Memory B cell (primary cell): ENCODE data around the gene SCN4A.

Experiments used
- ATAC-seq: fragments of 150-1000 bp; cut with Tn5 transposase; 2 replicates; pipeline ENCODE4 v1.10.0; 2021; ENCODE audit warnings: low read depth, mild to moderate bottlenecking, moderate library complexity
- DNase-seq, 2 donors: peaks; one replicate each; pipeline ENCODE4 v3.0.0; 2022; ENCODE audit warnings: low spot score in 2 of 2
- H3K27ac Mint-ChIP-seq: one replicate; pipeline ENCODE4 v1.8.0; 2022; ENCODE audit warnings: mild to moderate bottlenecking, moderate library complexity, mixed read lengths
- H3K27me3 Mint-ChIP-seq: one replicate; pipeline ENCODE4 v1.8.0; 2022; ENCODE audit warnings: mixed read lengths
- H3K36me3 Mint-ChIP-seq: one replicate; pipeline ENCODE4 v1.8.0; 2022; ENCODE audit warnings: mild to moderate bottlenecking, mixed read lengths
- H3K4me1 Mint-ChIP-seq: one replicate; pipeline ENCODE4 v1.8.0; 2022; ENCODE audit warnings: mixed read lengths
- H3K4me3 Mint-ChIP-seq: one replicate; pipeline ENCODE4 v1.8.0; 2022; ENCODE audit warnings: mild to moderate bottlenecking, moderate library complexity, mixed read lengths
- H3K9me3 Mint-ChIP-seq: one replicate; pipeline ENCODE4 v1.8.0; 2022; ENCODE audit warnings: mixed read lengths

SCN4A gene

DNA sequence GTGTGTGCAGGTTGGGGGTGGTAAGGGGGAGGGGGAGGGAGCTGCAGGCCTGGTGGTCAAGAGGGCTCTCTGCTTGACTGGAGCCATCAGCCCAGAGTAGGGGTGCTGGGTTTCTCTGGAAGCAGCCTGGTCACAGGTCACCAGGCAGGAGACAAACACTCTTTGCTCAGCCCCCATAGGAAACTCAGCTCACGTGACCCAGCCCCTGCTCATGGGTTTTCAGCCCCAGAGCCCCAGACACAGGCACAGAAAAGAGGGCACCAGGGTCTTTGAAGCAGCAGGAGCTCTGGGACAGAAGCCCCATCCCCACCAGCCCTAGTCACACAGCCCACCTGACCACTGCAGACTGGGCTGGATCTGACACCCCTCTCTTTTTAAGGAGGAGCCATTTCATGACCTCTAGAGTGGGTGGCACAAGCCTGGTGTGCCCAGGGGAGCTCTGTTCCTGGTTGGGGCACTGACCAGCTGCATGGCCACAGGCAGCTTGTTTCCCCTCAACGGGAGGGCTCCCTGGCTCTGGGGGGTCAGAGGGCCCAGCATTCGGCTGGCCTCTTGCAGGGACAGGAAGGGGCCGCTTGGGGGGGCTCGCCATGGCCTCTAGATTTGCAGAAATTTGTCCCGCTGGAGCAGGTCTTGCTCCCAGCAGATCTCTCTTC, 26.8 kb downstream of the SCN4A start:
- peak overlapping the region; percentile 89 for H3K4me3 Mint-ChIP-seq
- no peak for DNase-seq
- H3K36me3 Mint-ChIP-seq, result peaks cover 2% of the 10 kb centered on the region
- H3K9me3 Mint-ChIP-seq, result no peaks in the 10 kb centered on the region
- H3K27ac Mint-ChIP-seq, result peak overlapping the region; percentile 88
- H3K4me1 Mint-ChIP-seq, result peaks cover 34% of the 10 kb centered on the region
- ATAC-seq, result peak; percentile 46
- H3K27me3 Mint-ChIP-seq, result no peaks in the 10 kb centered on the region

DNA sequence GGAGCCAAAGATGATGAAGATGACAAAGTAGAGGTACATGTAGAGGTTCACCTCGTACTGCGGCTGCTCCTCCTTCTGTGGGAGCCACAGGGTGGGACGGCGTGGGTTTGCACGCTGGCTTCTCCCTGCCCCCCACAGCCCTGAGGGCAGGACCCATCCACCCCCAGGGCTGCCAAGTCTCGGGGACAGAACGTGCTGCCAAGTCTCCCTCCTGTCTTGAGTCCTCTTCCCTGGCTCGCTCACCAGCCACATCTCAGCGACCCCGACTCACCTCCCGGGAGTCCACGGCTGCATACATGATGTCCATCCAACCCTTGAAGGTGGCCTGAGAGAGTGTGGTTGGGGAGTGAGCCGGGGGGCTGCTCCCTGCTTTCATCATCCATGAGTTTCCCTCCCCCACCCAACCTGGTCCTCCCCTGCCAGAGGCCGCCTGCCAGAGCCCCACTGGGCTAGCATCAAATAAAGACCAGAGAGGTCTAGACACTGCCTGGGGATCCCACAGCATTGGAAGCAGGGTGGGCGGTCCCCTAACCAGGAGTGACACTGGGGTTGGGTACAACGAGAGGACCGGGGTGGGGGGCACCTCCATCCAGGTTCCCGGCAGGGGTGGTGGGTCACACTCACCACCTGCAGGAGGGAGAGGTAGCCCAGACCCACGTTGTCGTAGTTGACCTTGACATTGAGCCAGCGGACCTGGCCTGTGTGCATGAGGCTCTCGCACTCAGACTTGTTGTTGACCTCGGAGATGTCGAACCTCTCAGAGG, 27.8 kb downstream of the SCN4A start:
- peak overlapping the region; percentile 89 for H3K4me3 Mint-ChIP-seq
- peaks cover 2% of the 10 kb centered on the region for H3K36me3 Mint-ChIP-seq
- peaks cover 31% of the 10 kb centered on the region for H3K4me1 Mint-ChIP-seq
- DNase-seq, result no peak
- no peaks in the 10 kb centered on the region for H3K9me3 Mint-ChIP-seq
- no peaks in the 10 kb centered on the region for H3K27me3 Mint-ChIP-seq
- ATAC-seq, result no peak
- peak overlapping the region; percentile 88 for H3K27ac Mint-ChIP-seq

DNA sequence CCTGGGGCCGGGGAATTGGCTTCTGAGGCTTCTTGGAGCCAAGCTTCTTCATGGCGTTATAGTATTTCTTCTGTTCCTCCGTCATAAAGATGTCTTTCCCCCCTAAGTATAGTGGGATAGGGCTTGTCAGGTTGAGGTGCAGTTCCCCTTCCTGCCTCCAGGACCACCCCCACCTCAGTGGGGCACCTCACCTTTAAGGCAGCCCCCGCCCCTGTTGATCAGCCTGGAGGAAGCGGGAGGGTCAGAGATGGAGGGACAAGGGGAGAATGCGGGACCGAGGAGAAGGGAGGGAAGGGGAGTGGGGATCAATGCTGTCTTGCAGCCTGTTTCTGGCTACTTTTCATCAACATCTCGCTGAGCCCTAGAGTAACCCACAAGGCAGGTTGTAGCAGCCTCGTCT, 29.0 kb downstream of the SCN4A start:
- H3K4me1 Mint-ChIP-seq, result peaks cover 39% of the 10 kb centered on the region
- no peak for DNase-seq
- peaks cover 2% of the 10 kb centered on the region for H3K36me3 Mint-ChIP-seq
- H3K27ac Mint-ChIP-seq, result no peak overlapping the region
- no peaks in the 10 kb centered on the region for H3K27me3 Mint-ChIP-seq
- H3K9me3 Mint-ChIP-seq, result no peaks in the 10 kb centered on the region
- no peak overlapping the region for H3K4me3 Mint-ChIP-seq
- no peak for ATAC-seq

DNA sequence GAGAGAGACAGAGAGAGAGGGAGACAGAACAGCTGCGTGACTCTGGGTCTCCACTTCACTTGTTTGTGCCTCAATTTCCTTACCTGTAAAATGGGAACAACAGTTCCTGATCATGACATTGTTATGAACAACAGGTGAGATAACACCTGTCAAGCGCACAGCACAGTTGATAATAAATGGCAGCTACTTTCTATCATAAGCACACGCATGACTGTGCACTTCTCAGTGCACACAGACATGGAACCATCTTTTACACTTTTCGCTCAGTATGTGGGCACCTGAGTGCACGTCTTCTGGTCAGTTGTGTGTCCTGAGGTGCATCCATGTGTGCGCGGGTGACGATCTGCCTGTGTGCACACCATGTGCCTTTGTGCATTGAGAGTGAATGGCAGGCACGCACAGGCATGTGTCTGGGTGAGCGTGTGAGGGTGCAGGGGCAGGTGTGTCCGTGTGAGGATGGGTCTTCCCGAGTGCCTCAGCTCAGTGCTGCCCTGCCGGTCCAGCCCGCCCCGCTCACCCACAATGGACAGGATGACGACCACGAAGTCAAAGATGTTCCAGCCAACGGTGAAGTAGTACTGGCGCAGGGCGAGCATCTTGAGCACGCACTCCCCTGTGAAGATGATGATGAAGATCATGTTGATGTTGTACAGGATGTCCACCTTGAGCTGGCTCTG, 30.3 kb downstream of the SCN4A start:
- H3K9me3 Mint-ChIP-seq, result no peaks in the 10 kb centered on the region
- no peak for ATAC-seq

DNA sequence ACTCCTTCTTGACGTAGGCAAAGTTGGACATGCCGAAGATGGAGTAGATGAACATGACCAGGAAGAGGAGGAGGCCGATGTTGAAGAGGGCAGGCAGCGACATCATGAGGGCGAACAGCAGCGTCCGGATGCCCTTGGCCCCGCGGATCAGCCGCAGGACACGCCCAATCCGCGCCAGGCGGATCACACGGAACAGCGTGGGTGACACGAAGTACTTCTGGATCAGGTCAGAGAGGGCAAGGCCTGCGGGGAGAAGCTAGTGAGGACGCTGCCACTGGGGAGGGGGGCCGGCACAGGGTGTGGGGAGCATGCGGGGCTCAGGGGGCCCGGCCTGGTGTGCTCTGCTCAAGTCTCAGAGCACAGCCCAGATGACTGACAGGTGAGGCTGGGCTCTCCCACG, 31.0 kb downstream of the SCN4A start:
- no peak overlapping the region for H3K27ac Mint-ChIP-seq
- no peaks in the 10 kb centered on the region for H3K27me3 Mint-ChIP-seq
- ATAC-seq (no peak), DNase-seq (no peak)
- H3K4me3 Mint-ChIP-seq, result no peak overlapping the region
- H3K9me3 Mint-ChIP-seq, result no peaks in the 10 kb centered on the region
- peaks cover 2% of the 10 kb centered on the region for H3K36me3 Mint-ChIP-seq
- H3K4me1 Mint-ChIP-seq, result peaks cover 45% of the 10 kb centered on the region

More for the DNA sequence above, 30.3 kb downstream of the SCN4A start:
- DNase-seq, result no peak
- Mint-ChIP-seq H3K4me1 (peaks cover 47% of the 10 kb centered on the region), H3K36me3 (peaks cover 2% of the 10 kb centered on the region), H3K27ac (no peak overlapping the region), H3K27me3 (no peaks in the 10 kb centered on the region), H3K4me3 (no peak overlapping the region)

DNA sequence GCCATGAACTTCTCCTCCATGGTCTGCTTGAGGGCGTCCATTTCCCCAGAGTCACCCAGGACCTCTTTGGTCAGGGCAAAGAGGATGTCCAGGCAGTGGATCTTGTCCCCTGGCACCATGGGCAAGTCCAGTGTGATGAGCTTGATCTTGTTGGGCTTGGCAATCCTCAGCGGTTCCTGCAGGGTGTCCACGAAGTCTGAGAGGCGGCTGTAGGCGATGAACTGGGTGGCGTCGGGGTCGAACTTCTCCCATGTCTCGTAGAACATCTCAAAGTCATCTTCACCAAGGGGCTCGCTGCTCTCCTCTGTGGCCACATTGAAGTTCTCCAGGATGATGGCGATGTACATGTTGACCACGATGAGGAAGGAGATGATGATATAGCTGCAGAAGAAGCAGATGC, 31.6 kb downstream of the SCN4A start:
- Mint-ChIP-seq H3K27ac (no peak overlapping the region), H3K4me1 (peaks cover 41% of the 10 kb centered on the region), H3K9me3 (peaks cover under 1% of the 10 kb centered on the region), H3K36me3 (peaks cover 2% of the 10 kb centered on the region), H3K27me3 (no peaks in the 10 kb centered on the region), H3K4me3 (no peak overlapping the region)
- DNase-seq, result no peak
- no peak for ATAC-seq

DNA sequence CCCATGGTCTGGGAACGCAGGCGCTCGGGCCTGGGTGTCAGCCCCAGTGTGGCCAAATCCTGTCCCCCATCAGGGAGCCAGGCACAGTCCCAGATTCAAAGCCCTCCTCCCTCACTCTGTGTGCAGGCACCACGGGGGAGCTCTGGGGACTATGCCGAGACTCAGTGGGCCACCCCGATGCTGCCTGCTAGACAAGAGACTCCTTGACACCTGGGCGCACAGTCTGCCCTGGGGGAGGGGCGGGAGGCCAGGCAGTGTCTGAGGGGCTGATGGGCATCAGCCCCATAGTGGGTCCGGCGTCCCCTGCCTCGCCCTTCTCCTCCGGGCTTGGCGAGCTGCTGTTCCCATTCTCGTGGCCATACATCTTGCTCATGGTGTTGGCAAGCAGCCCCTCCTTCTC, 32.1 kb downstream of the SCN4A start:
- no peak for DNase-seq
- Mint-ChIP-seq H3K27ac (no peak overlapping the region), H3K27me3 (no peaks in the 10 kb centered on the region), H3K4me1 (peaks cover 39% of the 10 kb centered on the region), H3K9me3 (peaks cover 1% of the 10 kb centered on the region), H3K4me3 (no peak overlapping the region), H3K36me3 (peaks cover 4% of the 10 kb centered on the region)
- ATAC-seq, result no peak

DNA sequence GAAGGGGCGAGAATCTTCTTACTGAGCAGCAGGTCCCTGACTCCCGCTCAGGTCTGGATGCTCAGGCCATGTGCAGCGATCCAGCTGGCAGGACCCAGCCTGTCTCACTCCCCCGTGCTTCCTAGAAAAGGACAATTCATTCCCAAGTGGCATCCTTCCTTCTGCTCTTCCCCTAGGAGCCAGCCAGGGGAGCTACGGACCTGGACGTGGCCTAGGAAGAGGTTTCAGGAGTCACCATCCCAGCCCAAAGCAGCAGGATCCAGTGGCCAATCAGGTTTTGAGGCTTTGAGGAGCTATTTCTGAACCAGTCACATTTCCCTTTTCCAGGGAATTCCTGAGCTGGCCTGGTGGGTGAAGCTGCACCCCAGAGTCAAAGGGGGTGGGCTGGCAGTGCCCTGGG, 32.8 kb downstream of the SCN4A start:
- no peak overlapping the region for H3K4me3 Mint-ChIP-seq
- H3K27me3 Mint-ChIP-seq, result no peaks in the 10 kb centered on the region
- ATAC-seq (no peak), DNase-seq (no peak)
- peaks cover 4% of the 10 kb centered on the region for H3K36me3 Mint-ChIP-seq
- H3K4me1 Mint-ChIP-seq, result peaks cover 39% of the 10 kb centered on the region
- H3K9me3 Mint-ChIP-seq, result peaks cover 1% of the 10 kb centered on the region
- H3K27ac Mint-ChIP-seq, result peak overlapping the region; percentile 81

DNA sequence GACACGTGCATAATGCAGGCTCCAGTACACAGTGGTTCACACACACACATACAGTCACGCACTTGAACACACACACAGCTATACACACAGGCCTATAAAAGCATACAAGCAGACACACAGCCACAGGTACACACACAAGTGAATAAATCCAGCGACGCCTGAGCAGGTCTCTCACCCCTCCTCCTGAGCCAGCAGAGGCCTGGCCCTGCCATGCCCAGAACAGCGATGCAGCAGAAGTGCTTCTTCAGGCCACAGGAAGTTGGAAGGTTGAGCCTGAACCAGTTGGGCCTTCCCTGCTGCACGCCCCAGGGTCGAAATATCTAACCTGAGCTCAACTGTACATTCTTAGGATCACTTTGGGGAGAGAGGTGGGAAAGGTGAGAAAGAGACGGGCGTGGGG, 33.3 kb downstream of the SCN4A start:
- Mint-ChIP-seq H3K4me1 (peaks cover 40% of the 10 kb centered on the region), H3K9me3 (peaks cover 1% of the 10 kb centered on the region), H3K27me3 (no peaks in the 10 kb centered on the region), H3K27ac (peak overlapping the region; percentile 81), H3K36me3 (peaks cover 4% of the 10 kb centered on the region), H3K4me3 (no peak overlapping the region)
- ATAC-seq (no peak), DNase-seq (no peak)

DNA sequence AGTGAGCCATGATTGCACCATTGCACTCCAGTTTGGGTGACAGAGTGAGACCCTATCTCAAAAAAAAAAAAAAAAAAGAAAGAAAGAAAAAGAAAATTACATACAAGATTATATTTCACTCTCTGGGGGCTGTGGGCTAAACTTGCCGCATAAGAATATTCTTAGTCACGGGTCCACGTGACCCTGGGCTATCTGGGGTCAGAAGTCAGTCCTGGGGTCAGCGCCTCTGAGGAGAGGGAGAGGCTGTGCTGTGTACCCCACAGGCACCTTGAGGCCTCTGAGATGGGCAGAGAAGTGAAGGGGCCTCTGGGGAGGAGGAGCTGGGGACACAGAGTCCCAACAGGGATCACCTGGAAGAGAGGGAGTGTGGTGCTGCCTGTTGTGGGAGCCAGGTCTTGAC, 34.8 kb downstream of the SCN4A start:
- Mint-ChIP-seq H3K27ac (no peak overlapping the region), H3K36me3 (peaks cover 2% of the 10 kb centered on the region), H3K4me1 (peaks cover 46% of the 10 kb centered on the region), H3K27me3 (no peaks in the 10 kb centered on the region), H3K4me3 (no peak overlapping the region), H3K9me3 (peaks cover 1% of the 10 kb centered on the region)
- no peak for ATAC-seq
- DNase-seq, result no peak

DNA sequence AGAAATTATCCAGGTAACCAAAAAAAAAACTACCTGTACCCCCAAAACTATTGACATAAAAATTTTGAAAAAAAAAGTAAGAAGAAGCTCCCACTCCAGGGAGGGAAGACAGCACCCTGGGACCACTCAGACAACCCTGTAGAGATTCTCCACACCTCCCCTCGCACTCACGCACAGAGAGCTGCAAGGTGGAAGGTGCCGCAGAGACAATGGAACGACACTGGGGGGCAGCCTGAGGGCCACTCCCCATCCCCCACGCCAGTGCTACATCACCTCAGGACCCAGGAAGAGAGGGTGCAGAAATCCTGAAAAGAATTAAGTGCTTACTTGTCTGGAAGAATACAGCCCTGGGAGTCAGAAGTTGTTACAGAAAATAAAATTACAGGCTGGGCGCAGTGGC, 35.4 kb downstream of the SCN4A start:
- DNase-seq, result no peak
- Mint-ChIP-seq H3K27me3 (no peaks in the 10 kb centered on the region), H3K27ac (no peak overlapping the region), H3K4me1 (peaks cover 44% of the 10 kb centered on the region), H3K36me3 (peaks cover 2% of the 10 kb centered on the region), H3K4me3 (no peak overlapping the region), H3K9me3 (peaks cover 1% of the 10 kb centered on the region)
- ATAC-seq, result no peak

DNA sequence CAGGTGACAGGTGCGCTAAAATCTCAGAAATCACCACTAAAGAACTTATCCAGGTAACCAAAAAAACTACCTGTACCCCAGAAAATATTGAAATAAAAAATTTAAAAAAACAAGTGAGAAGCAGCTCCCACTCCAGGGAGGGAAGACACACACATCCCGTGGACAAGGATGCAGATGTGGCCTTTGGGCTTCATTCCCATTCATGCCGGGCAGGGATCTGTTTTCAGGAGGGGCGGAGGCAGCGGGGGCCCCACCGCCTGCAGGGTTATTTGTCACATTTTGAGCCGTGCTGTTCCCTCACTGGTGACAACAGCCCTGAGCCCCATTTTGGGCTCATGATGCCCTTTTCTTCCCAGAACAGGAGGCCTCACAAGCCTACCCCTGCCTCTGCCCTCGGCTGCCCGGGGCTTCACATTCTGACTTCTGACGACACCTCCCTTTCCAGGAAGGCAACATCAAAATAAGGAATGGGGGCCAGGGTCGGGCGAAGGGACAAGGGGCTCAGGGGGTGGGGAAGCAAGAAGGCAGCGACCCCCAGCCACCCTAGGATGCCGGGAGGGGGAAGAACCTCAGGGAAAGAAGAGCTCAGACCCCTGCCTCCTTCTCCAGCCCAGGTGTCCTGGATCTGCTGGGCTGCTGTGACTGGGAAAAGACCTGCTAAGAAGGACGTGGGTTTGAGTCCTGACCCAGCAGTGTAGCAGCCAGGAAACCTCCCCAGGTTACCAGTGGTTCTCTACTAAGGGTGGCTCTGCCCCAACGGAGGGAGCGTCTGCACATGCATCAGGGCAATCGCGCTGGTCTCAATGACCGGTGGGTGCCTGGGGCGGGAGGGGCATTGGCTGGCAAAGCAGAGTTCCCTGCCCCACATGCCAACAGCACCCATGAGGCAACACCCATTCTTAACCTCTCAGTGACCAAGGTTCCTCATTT, 38.3 kb downstream of the SCN4A start:
- ATAC-seq (no peak), DNase-seq (no peak)
- Mint-ChIP-seq H3K27ac (no peak overlapping the region), H3K36me3 (peaks cover 26% of the 10 kb centered on the region), H3K4me3 (peak overlapping the region; percentile 67), H3K4me1 (peaks cover 47% of the 10 kb centered on the region), H3K9me3 (peaks cover 1% of the 10 kb centered on the region), H3K27me3 (no peaks in the 10 kb centered on the region)

DNA sequence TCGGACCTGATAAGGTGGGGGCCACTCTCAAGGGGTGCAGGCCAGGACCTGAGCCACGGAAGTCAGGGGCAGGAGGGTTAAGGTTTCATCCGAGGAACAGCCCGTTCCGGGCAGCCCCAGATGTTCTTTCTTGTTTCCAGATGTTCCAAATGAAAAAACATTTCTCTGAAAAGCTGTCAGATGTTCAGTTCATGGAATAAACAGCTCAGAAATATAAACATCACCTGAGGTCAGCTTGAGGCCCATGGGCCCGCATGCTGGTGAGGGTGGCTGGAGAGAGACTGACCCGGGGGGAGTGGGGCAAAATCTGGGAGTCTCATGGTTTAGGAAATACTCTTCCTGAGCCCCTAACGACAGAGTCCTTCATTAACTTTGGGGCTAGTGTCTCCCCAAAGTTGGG, 39.1 kb downstream of the SCN4A start:
- peaks cover 30% of the 10 kb centered on the region for H3K36me3 Mint-ChIP-seq
- DNase-seq (no peak), ATAC-seq (no peak)
- H3K4me1 Mint-ChIP-seq, result peaks cover 42% of the 10 kb centered on the region
- H3K27ac Mint-ChIP-seq, result no peak overlapping the region
- no peaks in the 10 kb centered on the region for H3K27me3 Mint-ChIP-seq
- peaks cover 1% of the 10 kb centered on the region for H3K9me3 Mint-ChIP-seq
- peak overlapping the region; percentile 100 for H3K4me3 Mint-ChIP-seq
